Stomach (tissue), 9 donors: ENCODE measurements around the gene SNX13. TPM values are rescaled to one million over a fixed set of nuclear protein-coding genes. Genes with fewer than 3 reads are reported as not detected.

Experiments used
- DNase-seq, 2 donors: peaks; one replicate each; pipeline versions ENCODE4 v3.0.0 to v3.0.0-alpha.2; 2013 to 2019
- H3K27ac ChIP-seq, 5 donors: fragments of 200-600 bp in 4 of 5; sonication (generic) in 4 of 5; one replicate each; pipeline ENCODE4 v1.5.1; 2013 to 2019; ENCODE audit warnings: mild to moderate bottlenecking in 1 of 5, moderate library complexity in 1 of 5
- H3K27me3 ChIP-seq, 3 donors: fragments of 200-600 bp; sonication (generic); one replicate each; pipeline ENCODE4 v1.5.1; 2017 to 2019; ENCODE audit warnings: mixed run types in 1 of 3
- H3K36me3 ChIP-seq, 4 donors: fragments of 200-600 bp; sonication (generic); 1 replicate in 3 of 4; 2 replicates in 1 of 4; pipeline ENCODE4 v1.5.1; 2016 to 2019
- H3K4me1 ChIP-seq, 4 donors: fragments of 200-600 bp; sonication (generic); one replicate each; pipeline ENCODE4 v1.5.1; 2016 to 2019
- H3K4me3 ChIP-seq, 4 donors: fragments of 200-600 bp; sonication (generic) in 3 of 4; one replicate each; pipeline ENCODE4 v1.5.1; 2016 to 2019; ENCODE audit warnings: mild to moderate bottlenecking in 1 of 4
- H3K9me3 ChIP-seq, 4 donors: fragments of 200-600 bp; sonication (generic); one replicate each; pipeline ENCODE4 v1.5.1; 2016 to 2019
- CTCF ChIP-seq, 7 experiments: fragments of 450-650 bp in 4 of 7; fragments of 200-600 bp in 3 of 7; sonication (generic) in 3 of 7; IDR thresholded peaks; one replicate each; pipeline ENCODE4 v1.5.1; 2016 to 2019; ENCODE audit warnings: antibody characterized with exemption in 7 of 7, control low read depth in 2 of 7, mild to moderate bottlenecking in 1 of 7
- EP300 ChIP-seq: sonication (generic); formaldehyde crosslinking; IDR thresholded peaks from one replicate; pipeline ENCODE4 v1.6.1; 2017; ENCODE audit warnings: antibody characterized with exemption
- POLR2A ChIP-seq, 4 donors: fragments of 450-650 bp; IDR thresholded peaks; one replicate each; pipeline ENCODE4 v1.6.1; 2016; ENCODE audit warnings: antibody characterized with exemption in 4 of 4, control low read depth in 2 of 4, mild to moderate bottlenecking in 1 of 4, moderate library complexity in 1 of 4
- POLR2AphosphoS5 ChIP-seq, 3 donors: sonication (generic); formaldehyde crosslinking; IDR thresholded peaks; one replicate each; pipeline ENCODE4 v1.6.1; 2016; ENCODE audit warnings: antibody characterized with exemption in 3 of 3
- WGBS, 5 donors: extraction: QIAGEN DNeasy Blood & Tissue Kit in 3 of 5; methylation state at CpG; one replicate each; pipeline versions ENCODE4 v1.1.5 to v1.1.7; 2013 to 2018; 5-methylcytosine and 5-hydroxymethylcytosine counted together
- intact Hi-C: fragments of 100-400 bp; cut with DNase I; formaldehyde crosslinking; loops from one replicate; pipeline ENCODE4 v1.15.1; 2023; ENCODE audit warnings: low total_unique reads
- polyA plus RNA-seq, 3 donors: library from polyadenylated mRNA; stranded (reverse); fragments of 200-250 nt; gene quantifications; one replicate each; pipeline ENCODE4 v1.2.3, GENCODE V29; 2013
- total RNA-seq, 5 donors: library from RNA; depleted of rRNA; stranded (reverse); fragments of >200 nt; gene quantifications; one replicate each; pipeline versions ENCODE4 v1.1.0 to v1.2.3, GENCODE V29; 2014 to 2016
- donor health status: healthy with polysubstance abuse.
- donor health status: Bipolar disorder and iron deficiency.
- donor health status: healthy.

The SNX13 gene
- total and polyA plus RNA-seq, 8 donors, result 6.0 to 115 (median 34.6) TPM

- 3 to 6% (median 4%) methylated on average over 6 of the region's 6 CpGs for WGBS, 5 donors
- Histone ChIP-seq H3K27ac (peak overlapping the region; percentile 85 to 98 (median 97)), H3K4me1 (peaks cover 17 to 56% (median 39%) of the 10 kb centered on the region in 4 donors), H3K4me3 (peak overlapping the region; percentile 58 to 87 (median 82)), H3K9me3 (no peaks in the 10 kb centered on the region), H3K36me3 (no peaks in the 10 kb centered on the region), H3K27me3 (no peaks in the 10 kb centered on the region)
- TF ChIP-seq EP300 (no peak), POLR2AphosphoS5 (IDR thresholded peaks at IDR 0.05) (no peak), POLR2A (IDR thresholded peaks at IDR 0.05) (no peak), CTCF (IDR thresholded peaks at IDR 0.05) (no peak)
- peak in 1 of 2 donors; percentile 49 for DNase-seq
- intact Hi-C loops, result no loop called here
Measured at GRCh38 chr7:17939211-17939605, 1.1 kb downstream of the SNX13 start.

GRCh38 chr7:17937506-17938120, 2.7 kb downstream of the SNX13 start:
- Histone ChIP-seq H3K4me1 (peaks cover 19 to 71% (median 49%) of the 10 kb centered on the region in 4 donors), H3K9me3 (no peaks in the 10 kb centered on the region), H3K27ac (no peak overlapping the region), H3K4me3 (peak overlapping the region in 2 of 4 donors; percentile 79 to 84), H3K36me3 (no peaks in the 10 kb centered on the region), H3K27me3 (no peaks in the 10 kb centered on the region)
- intact Hi-C loops, result no loop called here
- WGBS, 5 donors, result 85 to 100% (median 93%) methylated on average over 2 of the region's 2 CpGs
- TF ChIP-seq POLR2A (IDR thresholded peaks at IDR 0.05) (no peak), EP300 (no peak), CTCF (IDR thresholded peaks at IDR 0.05) (no peak)
- DNase-seq, result no peak

DNA sequence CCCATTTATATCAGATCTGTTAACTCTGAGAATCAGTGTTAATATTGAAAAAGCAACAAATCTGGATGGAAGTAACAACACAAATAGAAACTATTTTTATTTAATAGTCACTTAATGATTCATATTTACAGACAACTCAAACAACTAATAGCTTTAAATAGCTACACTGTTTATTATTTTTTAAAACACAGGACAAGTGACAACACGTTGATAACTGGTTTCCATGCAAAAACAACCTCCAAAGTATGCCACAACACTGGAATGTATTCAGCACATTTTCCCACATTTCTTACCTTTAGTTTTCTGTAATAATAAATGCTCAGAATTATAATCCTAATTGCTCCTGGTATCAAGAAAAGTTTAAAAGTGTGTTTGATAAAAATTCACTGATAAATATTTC, 4.0 kb downstream of the SNX13 start:
- Histone ChIP-seq H3K9me3 (no peaks in the 10 kb centered on the region), H3K4me1 (peaks cover 19 to 77% (median 52%) of the 10 kb centered on the region in 4 donors), H3K4me3 (no peak overlapping the region), H3K27ac (no peak overlapping the region), H3K27me3 (no peaks in the 10 kb centered on the region), H3K36me3 (no peaks in the 10 kb centered on the region)
- WGBS, 5 donors, result 51 to 67% (median 58%) methylated on average over 1 of the region's 1 CpG
- DNase-seq, result no peak
- no peak for TF ChIP-seq POLR2AphosphoS5 (IDR thresholded peaks at IDR 0.05)
- no peak for TF ChIP-seq POLR2A (IDR thresholded peaks at IDR 0.05)
- no peak for TF ChIP-seq EP300
- TF ChIP-seq CTCF (IDR thresholded peaks at IDR 0.05), result no peak
- intact Hi-C loops, result no loop called here

- H3K9me3 ChIP-seq, result no peaks in the 10 kb centered on the region
- H3K4me3 ChIP-seq, result no peak overlapping the region
- no peak overlapping the region for H3K27ac ChIP-seq
- intact Hi-C loops, result no loop called here
- WGBS, 5 donors, result 84 to 98% (median 93%) methylated on average over 2 of the region's 2 CpGs
- no peak for DNase-seq
- TF ChIP-seq POLR2A (IDR thresholded peaks at IDR 0.05) (no peak), CTCF (IDR thresholded peaks at IDR 0.05) (no peak), EP300 (no peak), POLR2AphosphoS5 (IDR thresholded peaks at IDR 0.05) (no peak)
- no peaks in the 10 kb centered on the region for H3K27me3 ChIP-seq
- H3K4me1 ChIP-seq, result peaks cover 25 to 81% (median 55%) of the 10 kb centered on the region in 4 donors
- H3K36me3 ChIP-seq, result no peaks in the 10 kb centered on the region
Measured at GRCh38 chr7:17934612-17935240, 5.6 kb downstream of the SNX13 start.
